ENCODE results near the gene MYO7B.

Gene MYO7B

DNA sequence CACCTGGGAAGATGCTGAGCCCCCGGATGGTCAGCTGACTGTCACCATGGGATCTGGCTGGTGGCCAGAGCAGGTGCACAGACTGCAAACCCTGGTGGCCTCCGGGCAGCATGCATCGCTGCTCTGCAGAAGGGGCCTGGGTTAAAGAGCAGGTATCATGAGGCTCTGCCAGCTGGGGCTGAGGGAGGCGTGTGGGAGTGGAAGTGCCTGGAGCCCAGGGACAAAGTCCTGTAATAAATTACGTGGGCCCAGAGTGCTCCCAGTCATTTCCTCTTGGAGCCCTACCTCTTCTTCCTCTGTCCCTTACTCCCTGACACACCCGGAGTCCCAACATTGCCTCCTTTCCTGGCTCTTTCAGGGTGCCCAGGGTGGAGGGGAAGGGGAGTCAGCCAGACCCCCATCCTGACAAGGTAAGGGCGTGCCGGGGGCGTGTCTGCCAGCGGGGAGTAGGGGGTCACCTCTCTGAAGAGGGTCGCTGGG is at the start of gene MYO7B:
MYO7B (plus strand) TSS at position 262 of the 480 bp plus-strand sequence. CDS start 24,040 bp downstream, outside the sequence.
- DNase-seq (ENCODE audit: low read depth in 1 of 2, low spot score in 1 of 2), result no peak

DNA sequence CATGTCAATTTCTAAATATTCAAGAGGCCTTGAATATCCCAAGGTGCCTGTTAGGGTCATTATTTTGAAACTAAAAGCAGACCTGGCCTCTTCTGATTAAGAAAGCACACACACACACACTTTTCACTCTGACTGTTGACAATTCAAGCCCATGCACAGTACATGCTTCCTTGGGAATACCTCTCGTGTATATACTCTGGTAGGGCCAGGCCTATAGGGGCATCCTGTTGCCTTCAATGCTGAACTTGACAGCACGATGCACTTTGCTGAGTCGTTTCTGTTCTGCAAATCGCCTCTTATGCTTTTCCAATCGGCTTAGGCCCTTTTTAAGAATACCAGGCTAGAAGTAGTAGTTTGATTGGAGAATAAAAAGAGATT is 49.8 kb upstream of the MYO7B start:
- DNase-seq (ENCODE audit: low read depth in 1 of 2, low spot score in 1 of 2), result no peak

DNA sequence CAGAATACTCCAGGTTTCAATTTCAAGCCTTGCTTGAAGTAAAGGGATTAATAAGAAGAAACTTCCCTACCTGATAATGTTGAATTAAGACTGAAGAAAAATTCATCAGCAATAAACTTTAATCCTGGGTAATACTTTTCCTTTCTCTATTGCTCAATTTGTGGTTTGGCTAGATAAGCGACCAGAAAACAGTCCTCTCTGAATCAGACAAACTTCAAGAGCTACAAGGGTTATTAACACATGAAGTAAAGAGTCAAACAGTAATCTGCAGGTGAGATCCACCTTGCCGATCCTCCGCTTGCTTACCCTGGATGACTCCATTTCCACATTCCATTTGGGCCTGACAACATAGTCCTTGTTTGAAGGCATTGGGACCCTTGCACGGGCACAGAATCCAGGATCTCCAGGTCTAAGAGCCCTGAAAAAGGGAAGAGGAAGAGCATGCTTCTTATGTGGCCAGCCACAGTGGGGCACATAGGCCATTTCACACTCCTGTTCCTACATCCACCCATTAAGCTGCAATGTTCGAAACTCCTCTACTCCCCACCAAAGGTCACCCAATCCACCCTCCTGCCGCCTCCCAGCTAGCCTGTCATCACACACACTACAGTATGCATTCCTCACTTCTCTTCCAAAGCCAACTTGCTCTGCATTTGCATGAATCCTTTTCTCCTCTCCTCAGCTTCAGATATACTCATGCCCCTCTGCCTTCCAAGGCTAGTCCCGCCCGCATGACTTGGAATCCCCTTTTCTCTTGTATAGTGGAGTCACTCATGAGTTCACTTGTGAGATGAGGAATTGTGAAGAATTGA is 49.0 kb upstream of the MYO7B start:
- DNase-seq (ENCODE audit: low read depth in 1 of 2, low spot score in 1 of 2), result no peak

DNA sequence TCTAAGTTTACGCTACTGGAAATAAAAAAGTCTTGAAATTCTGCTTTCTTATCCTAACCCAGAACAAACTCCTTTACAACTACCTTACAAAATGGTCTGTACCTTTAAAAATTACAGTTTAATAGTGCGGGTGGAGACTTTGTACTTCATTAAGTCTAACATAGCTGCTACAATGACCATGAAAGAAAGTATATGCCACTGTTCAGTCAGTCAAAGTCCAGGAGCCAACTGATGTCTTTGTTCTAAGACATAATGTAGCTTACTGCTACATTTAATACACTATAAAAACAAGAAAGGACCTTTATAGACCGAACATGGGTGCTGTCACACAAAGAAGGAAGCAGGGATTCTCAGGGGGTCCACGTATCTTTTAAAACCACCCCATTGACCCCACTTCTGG is 45.2 kb upstream of the MYO7B start:
- no peak for DNase-seq (ENCODE audit: low read depth in 1 of 2, low spot score in 1 of 2)

DNA sequence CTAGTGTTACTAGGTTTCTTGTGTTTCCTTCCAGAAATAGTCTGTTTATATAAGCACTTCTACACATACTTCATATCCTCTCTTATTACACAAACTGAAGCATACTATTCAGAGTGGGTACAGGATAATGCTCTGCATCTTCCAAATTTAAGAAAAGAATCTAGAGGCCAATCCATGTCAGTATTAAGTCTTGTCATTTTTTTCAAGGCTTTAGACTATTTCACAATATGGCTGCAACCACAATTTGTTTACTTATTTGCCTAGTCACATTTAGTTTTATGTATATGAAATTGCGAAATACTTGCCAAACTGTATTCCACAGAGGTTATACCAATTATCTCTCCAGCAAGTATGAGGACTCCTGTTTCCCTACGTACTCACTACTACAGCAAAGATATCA is 37.1 kb upstream of the MYO7B start:
- no peak for DNase-seq (ENCODE audit: low read depth in 1 of 2, low spot score in 1 of 2)

DNA sequence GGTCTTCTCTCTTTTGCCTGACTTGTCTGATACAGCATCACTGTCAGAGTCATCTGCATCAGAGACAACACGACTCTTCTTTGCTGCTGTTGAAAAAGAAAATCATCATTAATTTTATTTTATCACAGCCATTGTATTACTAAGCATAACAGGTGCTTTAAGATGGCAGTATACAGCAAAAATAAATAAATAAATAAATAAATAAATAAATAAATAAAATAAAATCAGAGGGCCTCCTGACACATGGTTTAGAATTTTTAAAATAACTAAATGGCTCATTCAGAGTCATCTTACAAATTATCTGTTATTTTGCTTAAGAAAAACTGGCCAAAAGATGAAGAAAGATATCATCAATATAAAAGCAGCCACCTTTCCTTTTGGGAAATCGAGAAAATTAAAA is 32.0 kb upstream of the MYO7B start:
- DNase-seq (ENCODE audit: low read depth in 1 of 2, low spot score in 1 of 2), result no peak

DNA sequence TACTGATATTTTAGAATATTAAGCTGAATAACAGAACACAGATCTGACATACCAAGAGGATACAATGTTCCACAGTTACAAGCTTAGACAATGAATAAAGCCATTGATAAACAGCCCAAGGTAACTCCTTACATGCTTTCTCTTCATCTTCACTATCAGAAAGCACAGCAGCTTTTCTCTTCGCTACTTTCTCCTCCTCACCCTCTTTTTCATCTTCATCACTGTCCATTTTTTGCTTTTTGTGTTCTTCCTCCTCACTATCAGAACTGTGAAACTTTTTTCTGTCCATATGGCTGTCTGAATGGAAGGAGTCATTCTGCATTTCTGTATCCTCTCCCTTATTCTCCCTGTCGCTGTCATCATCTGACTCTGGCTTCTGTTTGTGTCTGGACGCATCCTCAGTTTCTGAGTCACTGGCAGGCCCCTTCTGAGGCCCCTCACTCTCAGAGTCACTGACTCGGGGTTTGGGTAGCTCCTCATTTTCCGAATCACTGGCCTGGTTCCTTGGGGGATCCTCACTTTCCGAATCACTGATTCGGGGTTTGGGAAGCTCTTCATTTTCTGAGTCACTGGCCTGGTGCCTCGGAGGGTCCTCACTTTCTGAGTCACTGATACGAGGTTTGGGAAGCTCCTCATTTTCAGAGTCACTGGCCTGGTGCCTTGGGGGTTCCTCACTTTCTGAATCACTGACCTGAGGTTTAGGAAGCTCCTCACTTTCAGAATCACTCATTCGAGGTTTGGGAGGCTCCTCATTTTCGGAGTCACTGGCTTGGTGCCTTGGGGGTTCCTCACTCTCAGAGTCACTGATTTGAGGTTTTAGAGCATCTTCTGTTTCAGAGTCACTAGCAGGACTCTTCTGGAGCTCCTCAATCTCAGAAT is 30.7 kb upstream of the MYO7B start:
- DNase-seq (ENCODE audit: low read depth in 1 of 2, low spot score in 1 of 2), result no peak

DNA sequence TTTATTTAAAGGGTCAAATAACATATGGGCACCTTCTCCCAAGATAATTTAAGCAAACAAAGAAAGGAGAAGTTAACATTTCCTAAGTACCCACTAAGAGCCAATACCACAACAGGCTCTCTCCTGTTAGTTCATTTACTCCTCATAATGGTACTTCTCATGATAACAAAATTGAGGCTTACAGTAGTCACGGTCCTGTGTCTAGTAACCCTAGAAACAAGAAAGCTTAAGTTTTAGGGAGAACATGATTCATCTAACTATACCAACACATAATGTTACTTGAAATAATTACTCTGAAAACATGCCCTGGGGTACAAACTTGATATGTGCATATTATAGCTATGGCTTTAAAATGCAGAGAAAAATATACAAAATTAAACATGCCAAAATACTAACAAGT is 29.0 kb upstream of the MYO7B start:
- no peak for DNase-seq (ENCODE audit: low read depth in 1 of 2, low spot score in 1 of 2)

DNA sequence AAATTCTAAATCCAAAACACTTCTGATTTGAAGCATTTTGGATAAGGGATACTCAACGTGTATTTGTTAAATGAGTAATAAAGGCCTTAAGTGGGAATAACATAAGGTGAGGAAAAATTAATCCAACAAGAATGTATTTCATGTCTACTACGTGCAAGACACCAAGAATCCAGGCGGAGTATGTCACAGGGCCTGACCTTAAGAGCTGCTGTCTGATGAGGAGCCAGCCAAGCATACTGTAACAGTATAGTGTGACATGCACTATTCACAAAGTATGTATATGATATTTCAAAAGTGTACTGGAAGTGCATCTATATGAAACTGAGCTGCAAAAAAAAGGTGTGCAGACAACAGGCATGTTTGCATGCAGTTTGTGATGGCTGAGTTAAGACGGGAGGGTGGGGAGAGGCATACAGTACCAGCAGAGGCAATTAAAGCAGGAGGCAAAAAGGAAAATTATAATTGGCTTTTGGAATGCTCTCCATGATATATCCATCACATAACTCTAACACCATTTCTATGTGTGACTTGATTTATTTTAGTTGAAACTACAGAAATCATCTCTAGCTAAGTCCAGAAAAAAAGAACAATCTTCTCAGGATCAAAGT is 27.4 kb upstream of the MYO7B start:
- DNase-seq (ENCODE audit: low read depth in 1 of 2, low spot score in 1 of 2), result no peak

DNA sequence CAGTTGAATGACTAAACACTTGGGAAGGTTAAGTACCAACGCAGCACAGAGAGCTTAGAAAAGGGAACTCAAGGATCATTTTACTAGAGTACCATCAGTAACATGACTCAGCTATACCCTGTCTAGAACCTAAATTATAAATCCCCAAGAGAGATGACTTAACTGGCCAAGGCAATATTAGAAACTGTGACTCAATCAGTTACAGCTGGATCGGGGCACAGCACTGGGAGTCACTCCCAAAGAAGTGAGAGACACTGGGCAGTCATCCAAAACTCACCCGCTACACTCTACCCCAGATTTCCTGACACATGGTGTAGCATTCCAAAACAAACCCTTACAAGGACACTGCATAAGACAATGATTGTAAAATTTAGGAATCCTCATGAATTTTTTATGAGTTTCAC is 26.9 kb upstream of the MYO7B start:
- no peak for DNase-seq (ENCODE audit: low read depth in 1 of 2, low spot score in 1 of 2)

DNA sequence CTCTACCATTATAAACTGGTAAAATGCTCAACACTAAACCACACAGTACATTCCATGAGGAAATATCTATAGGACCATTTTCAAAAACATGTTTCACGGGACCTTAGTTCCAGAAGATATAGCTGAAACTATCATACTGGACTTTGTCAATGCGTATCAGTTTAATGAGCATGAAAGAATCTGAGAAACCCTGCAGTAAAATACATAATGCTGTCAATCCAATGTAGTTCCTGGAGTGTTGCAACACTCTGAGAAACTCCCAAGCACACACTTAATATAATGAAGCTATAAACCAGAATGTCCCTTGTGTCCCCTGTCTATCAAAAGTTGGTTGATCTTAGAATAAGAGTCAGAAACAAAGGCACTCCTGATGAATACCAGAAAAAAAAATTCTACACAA is 25.4 kb upstream of the MYO7B start:
- DNase-seq (ENCODE audit: low read depth in 1 of 2, low spot score in 1 of 2), result no peak

DNA sequence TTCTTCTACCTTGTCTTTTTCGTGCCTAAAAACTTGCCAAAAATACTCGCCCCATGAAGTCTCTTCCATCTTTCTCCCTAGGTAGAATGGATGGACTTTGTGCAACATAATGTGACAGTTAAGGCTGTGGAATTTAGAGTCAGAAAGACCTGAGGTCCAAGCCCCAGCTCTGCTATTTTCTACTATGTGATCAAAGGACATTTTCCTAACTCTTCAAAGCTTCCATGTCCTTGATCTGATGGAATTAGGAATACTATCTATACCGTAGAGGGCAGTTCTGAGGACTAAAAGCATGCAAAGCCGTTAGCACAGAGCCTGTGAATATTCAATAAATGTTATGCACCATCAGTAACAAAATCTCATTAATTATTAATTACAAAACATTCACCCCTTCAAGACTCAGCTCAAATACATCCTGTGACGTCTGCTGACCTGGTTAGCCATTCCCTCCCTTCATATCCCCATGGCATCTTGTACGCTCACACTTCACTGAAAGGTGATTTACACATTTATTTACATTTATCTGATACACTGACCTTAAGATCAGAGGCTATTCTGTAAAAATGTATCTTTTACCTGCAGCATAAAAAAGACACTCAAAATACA is 24.3 kb upstream of the MYO7B start:
- DNase-seq (ENCODE audit: low read depth in 1 of 2, low spot score in 1 of 2), result no peak

DNA sequence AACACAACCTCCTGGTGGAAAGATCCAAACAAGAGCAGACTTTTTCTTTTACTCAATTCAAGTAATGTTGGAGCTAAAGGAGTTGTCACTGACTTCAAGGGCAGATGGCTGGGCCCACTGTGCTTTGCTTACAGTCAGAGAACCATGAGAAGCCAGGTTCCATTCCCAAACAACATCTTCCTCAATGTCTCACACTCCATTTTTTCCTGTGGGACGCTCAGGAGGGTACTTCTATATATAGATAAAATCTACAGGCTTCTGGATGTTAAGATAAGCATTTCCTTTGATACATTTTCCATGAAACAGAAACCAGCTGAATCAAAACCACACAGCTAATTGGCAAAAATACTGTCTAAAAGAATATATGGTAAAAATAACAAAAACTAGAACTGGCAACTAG is 23.6 kb upstream of the MYO7B start:
- no peak for DNase-seq (ENCODE audit: low read depth in 1 of 2, low spot score in 1 of 2)

DNA sequence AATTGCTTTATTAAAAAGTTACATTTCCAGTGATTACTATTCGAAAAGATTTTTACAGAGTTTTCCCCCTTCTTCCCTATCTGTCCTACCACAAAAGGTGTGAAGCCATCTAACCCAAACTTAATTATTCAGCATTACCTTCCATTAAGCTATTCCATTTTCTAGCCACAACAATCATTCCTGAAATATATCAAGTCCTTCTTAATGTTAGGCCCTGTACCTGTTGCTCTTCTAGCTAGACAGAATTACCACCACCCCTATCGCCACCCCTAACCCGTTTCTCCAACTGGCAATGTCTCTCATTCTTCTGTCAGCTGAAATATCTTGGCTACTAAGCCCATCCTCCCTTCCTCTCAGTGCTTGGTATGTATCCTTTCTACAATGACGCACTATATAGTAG is 23.1 kb upstream of the MYO7B start:
- no peak for DNase-seq (ENCODE audit: low read depth in 1 of 2, low spot score in 1 of 2)

DNA sequence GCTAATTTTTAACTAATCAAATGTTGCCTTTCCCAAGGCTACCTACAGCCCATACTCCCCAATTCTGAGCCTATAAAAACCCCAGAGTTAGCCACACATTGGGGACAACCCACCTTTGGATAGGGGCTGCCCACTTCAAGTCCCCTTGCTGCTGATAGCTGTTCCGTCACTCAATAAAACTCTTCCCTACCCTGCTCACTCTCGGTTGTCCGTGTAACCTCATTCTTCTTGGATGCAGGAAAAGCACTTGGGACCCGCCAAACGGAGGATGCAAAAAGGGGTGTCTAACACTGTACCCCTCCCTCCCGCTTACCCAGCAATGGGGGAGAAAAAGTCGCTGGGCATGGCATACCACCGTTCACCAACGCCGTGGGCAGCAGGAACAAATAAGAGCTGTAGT is 21.4 kb upstream of the MYO7B start:
- DNase-seq (ENCODE audit: low read depth in 1 of 2, low spot score in 1 of 2), result no peak

DNA sequence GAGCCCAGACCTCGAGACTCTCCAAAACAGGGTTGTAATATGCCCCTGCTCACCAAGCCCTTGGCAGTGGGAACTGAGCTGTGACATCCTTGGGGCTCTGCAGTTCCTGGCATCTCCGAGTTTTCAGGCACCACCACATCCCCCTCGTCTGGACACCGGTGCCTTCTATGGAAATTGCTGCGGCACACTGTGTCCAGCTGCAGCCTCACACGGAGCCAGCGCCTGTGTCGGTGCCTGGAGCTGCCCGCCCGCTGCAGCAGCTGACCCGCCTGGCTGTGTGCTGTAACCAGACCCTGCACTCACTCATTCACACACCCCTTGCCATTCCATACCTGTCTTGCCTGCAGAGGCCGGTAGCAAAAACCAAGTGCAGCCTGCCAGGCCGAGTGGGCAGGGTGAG is 21.0 kb upstream of the MYO7B start:
- no peak for DNase-seq (ENCODE audit: low read depth in 1 of 2, low spot score in 1 of 2)

DNA sequence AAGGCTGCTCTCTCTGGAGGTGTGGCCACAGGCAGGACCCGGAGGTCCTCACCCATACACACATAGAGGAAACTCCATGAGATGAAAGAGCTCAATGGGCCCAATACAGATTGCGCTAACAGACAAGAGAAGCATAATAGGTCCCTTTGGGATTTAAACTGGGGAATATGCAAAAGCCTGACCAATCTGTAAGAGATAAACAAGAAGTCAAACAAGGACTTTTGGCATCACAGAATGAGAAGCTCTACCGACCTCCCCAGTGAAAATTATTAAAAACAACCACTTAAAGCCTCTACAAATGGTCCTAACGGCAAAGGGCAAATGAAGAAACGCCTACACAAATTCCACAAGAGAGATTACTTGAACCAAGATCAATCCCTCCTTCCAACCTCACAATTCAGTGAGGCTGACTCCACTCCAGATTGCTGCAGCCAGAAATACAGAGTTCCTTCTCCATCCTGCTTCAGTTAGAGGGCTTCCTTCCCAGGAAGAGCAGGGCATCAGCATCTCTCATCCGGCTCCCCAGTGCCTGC is 20.0 kb upstream of the MYO7B start:
- DNase-seq (ENCODE audit: low read depth in 1 of 2, low spot score in 1 of 2), result no peak

DNA sequence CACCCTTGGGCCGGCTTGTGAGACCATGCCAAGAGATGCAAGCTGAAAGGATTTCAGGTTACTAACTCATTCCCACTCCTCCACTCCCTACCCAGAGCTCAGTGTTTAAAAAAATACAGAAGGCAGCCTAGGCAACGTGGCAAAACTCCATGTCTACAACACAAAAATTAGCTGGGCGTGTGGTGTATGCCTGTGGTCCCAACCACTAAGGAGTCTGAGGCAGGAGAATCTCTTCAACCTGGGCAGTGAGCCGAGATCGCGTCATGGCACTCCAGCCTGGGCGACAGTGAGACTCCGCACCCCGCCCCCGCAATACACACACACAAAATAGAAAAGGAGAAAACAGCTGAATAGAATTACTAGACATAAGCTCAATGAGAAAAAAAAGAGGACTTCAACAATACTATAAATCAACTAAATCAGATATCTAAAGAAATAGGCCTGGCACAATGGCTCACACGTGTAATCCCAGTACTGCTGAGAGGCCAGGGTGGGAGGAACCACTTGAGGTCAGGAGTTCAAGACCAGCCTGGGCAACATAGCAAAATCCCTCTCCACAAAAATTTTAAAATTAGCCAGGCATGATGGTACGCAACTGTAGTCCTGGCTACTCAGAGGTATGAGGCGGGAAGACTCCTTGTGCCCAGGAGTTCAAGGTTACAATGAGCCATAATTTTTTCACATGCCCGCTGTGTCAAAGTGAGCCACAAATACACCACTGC is 19.3 kb upstream of the MYO7B start:
- no peak for DNase-seq (ENCODE audit: low read depth in 1 of 2, low spot score in 1 of 2)

DNA sequence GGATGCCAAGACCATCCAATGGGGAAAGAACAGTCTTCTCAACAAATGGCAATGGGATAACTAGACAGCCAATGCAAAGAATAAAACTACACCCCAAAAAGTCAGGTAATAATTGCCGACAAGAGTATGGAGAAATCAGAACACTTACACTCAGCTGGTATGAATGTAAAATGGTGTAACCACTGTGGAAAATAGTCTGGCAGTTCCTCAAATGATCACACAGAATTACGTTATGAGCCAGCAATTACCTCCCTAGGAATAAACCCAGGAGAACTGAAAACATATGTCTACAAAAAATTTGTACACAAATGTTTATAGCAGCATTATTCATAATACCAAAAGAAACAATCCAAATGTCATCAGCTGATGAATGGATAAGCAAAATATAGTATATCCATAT is 18.0 kb upstream of the MYO7B start:
- no peak for DNase-seq (ENCODE audit: low read depth in 1 of 2, low spot score in 1 of 2)

DNA sequence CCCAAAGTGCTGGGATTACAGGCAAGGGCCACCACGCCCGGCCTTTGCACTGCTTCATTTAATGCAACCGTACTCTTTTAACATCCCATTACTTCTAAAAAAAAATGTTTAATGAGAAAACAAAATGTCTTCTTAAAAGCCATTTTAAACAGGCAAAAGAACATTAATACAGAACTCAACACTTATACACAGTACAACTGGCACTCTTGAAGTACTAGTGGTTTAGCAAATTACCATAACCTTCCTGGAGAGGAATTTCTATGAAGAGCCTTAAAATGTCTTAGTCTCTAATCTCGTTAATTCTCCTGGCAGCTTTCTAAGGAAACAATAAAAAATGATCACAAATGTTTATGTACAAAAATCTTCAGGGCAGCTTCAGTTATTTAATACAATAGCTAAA is 15.1 kb upstream of the MYO7B start:
- no peak for DNase-seq (ENCODE audit: low read depth in 1 of 2, low spot score in 1 of 2)

Measured in activated T-helper 1 cell treated with anti-CD3 and anti-CD28 coated beads, Interleukin-2, amount 50 U/mL, for 16 hours (primary cell).